ENCODE data around the gene PKNOX2.

PKNOX2 gene

DNA sequence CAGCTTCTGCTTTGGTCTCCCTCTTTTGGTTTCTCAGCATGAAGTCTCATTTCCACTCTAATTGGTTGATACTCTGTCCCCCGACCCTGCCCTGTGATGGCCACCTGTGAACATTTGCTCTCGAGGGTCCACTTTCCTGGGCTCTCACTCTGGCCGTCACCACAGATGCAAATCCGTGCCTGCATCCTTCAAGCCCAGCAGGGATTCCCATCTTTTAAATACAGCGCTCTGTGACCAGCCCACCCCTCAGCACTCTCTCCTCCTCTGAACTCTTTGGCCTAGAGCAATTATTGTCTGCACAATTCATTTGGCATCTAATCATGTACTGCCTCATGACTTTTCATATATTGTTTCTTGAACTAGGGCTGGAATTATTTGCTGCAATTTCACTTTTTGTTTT lies 26.0 kb downstream of the PKNOX2 start:
- H3K27ac ChIP-seq (ENCODE audit: low read length), result no peak overlapping the region
- no peaks in the 10 kb centered on the region for H3K9me3 ChIP-seq (replicated peaks; ENCODE audit: insufficient read depth, low read length)
- no peak overlapping the region for H2AFZ ChIP-seq (ENCODE audit: low read length)
- DNase-seq, result no peak
- H3K9ac ChIP-seq (ENCODE audit: low read length), result no peak overlapping the region
- H3F3A ChIP-seq (ENCODE audit: insufficient read depth, low read length), result no peaks in the 10 kb centered on the region
- no peaks in the 10 kb centered on the region for H4K20me1 ChIP-seq (ENCODE audit: insufficient read depth, low read length)
- no peaks in the 10 kb centered on the region for H3K79me2 ChIP-seq (ENCODE audit: low read length)
- no peaks in the 10 kb centered on the region for H3K27me3 ChIP-seq (replicated peaks; ENCODE audit: insufficient read depth, low read length)
- H3K4me3 ChIP-seq (ENCODE audit: low read length), result no peak overlapping the region
- TF ChIP-seq, protein P1, sequence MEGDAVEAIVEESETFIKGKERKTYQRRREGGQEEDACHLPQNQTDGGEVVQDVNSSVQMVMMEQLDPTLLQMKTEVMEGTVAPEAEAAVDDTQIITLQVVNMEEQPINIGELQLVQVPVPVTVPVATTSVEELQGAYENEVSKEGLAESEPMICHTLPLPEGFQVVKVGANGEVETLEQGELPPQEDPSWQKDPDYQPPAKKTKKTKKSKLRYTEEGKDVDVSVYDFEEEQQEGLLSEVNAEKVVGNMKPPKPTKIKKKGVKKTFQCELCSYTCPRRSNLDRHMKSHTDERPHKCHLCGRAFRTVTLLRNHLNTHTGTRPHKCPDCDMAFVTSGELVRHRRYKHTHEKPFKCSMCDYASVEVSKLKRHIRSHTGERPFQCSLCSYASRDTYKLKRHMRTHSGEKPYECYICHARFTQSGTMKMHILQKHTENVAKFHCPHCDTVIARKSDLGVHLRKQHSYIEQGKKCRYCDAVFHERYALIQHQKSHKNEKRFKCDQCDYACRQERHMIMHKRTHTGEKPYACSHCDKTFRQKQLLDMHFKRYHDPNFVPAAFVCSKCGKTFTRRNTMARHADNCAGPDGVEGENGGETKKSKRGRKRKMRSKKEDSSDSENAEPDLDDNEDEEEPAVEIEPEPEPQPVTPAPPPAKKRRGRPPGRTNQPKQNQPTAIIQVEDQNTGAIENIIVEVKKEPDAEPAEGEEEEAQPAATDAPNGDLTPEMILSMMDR (IDR thresholded peaks at IDR 0.05; ENCODE audit: low read length), result no peak
- TF ChIP-seq EZH2 (optimal IDR thresholded peaks at IDR 0.05; ENCODE audit: low read depth, low read length), result no peak
- no peak for TF ChIP-seq EZH2phosphoT487 (IDR thresholded peaks at IDR 0.05; ENCODE audit: low read length)
- H3K9me2 ChIP-seq (replicated peaks; ENCODE audit: insufficient read depth, low read length), result no peaks in the 10 kb centered on the region
- H3K36me3 ChIP-seq (replicated peaks; ENCODE audit: insufficient read depth, low read length), result no peaks in the 10 kb centered on the region
- no peak overlapping the region for H3K4me2 ChIP-seq (ENCODE audit: low read depth, low read length)
- no peaks in the 10 kb centered on the region for H3K4me1 ChIP-seq (ENCODE audit: low read length)

DNA sequence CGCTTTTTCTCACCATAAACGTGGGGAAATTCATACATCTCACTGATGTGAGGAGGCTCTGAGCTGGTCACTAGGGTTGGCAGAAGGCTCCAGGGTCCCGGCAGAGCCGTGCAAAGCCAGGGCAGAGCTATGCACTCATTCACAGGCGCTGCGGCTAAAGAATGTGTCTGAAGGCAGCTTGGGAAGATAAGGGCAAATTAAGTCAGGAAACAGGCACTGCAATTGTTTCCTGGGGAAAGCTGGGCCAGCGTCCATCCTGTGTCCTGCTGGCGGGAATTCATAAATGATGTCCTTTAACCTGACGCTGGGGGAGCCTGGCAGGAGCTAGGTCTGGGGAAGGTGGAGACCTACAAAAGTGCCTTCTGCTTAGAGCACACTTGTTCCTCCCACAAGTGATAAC lies 27.6 kb downstream of the PKNOX2 start:
- DNase-seq, result no peak
- Histone ChIP-seq H3K4me1 (ENCODE audit: low read length) (no peaks in the 10 kb centered on the region), H3K36me3 (replicated peaks; ENCODE audit: insufficient read depth, low read length) (no peaks in the 10 kb centered on the region), H3K27ac (ENCODE audit: low read length) (no peak overlapping the region), H3K9me2 (replicated peaks; ENCODE audit: insufficient read depth, low read length) (no peaks in the 10 kb centered on the region), H4K20me1 (ENCODE audit: insufficient read depth, low read length) (no peaks in the 10 kb centered on the region), H3K4me3 (ENCODE audit: low read length) (no peak overlapping the region), H3K27me3 (replicated peaks; ENCODE audit: insufficient read depth, low read length) (no peaks in the 10 kb centered on the region), H3F3A (ENCODE audit: insufficient read depth, low read length) (no peaks in the 10 kb centered on the region), H3K9me3 (replicated peaks; ENCODE audit: insufficient read depth, low read length) (no peaks in the 10 kb centered on the region), H3K79me2 (ENCODE audit: low read length) (no peaks in the 10 kb centered on the region), H2AFZ (ENCODE audit: low read length) (no peak overlapping the region), H3K9ac (ENCODE audit: low read length) (no peak overlapping the region), H3K4me2 (ENCODE audit: low read depth, low read length) (no peak overlapping the region)
- no peak for TF ChIP-seq EZH2 (optimal IDR thresholded peaks at IDR 0.05; ENCODE audit: low read depth, low read length)
- TF ChIP-seq, protein P1 (IDR thresholded peaks at IDR 0.05; ENCODE audit: low read length), result no peak
- no peak for TF ChIP-seq EZH2phosphoT487 (IDR thresholded peaks at IDR 0.05; ENCODE audit: low read length)

DNA sequence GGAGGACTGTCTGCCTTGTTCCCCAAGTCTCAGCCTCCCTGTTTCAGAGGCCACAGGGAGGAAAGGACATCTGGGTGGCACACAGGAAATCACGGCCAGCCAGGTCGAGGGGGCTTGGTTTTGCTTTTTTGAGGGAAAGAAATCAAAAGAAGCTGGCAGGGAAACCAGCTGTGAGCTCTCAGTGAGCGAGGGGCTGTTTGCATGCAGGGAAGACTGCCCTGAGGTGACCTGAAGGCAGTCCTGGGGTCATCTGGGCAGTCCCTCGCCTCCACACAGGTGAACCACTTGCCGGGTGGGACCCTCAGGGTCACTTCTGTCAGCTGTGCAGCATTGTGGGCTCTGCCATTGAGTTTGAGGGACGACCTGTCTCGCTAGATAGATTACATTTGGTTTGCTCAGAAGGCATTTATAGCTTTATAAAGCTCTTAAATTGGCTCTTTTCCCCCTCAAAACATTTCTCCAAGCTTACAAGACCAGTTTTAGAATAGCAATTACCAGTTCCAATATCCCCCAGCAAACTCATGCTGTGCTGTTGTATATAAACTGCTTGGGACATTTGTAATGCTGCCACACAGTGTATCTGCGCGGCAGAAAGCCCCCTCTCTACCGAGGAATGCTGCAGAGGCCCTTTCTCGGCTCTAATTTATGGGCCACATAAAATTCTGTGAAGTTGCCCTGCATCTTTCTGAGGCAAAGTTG lies 28.3 kb downstream of the PKNOX2 start:
- no peak overlapping the region for H3K4me3 ChIP-seq (ENCODE audit: low read length)
- H3K79me2 ChIP-seq (ENCODE audit: low read length), result no peaks in the 10 kb centered on the region
- no peaks in the 10 kb centered on the region for H3K9me3 ChIP-seq (replicated peaks; ENCODE audit: insufficient read depth, low read length)
- no peak overlapping the region for H2AFZ ChIP-seq (ENCODE audit: low read length)
- H3K4me1 ChIP-seq (ENCODE audit: low read length), result no peaks in the 10 kb centered on the region
- H3K9ac ChIP-seq (ENCODE audit: low read length), result no peak overlapping the region
- H3K9me2 ChIP-seq (replicated peaks; ENCODE audit: insufficient read depth, low read length), result no peaks in the 10 kb centered on the region
- no peak for DNase-seq
- H3K27me3 ChIP-seq (replicated peaks; ENCODE audit: insufficient read depth, low read length), result no peaks in the 10 kb centered on the region
- H3F3A ChIP-seq (ENCODE audit: insufficient read depth, low read length), result no peaks in the 10 kb centered on the region
- no peaks in the 10 kb centered on the region for H4K20me1 ChIP-seq (ENCODE audit: insufficient read depth, low read length)
- H3K36me3 ChIP-seq (replicated peaks; ENCODE audit: insufficient read depth, low read length), result no peaks in the 10 kb centered on the region
- no peak for TF ChIP-seq EZH2phosphoT487 (IDR thresholded peaks at IDR 0.05; ENCODE audit: low read length)
- no peak for TF ChIP-seq EZH2 (optimal IDR thresholded peaks at IDR 0.05; ENCODE audit: low read depth, low read length)
- TF ChIP-seq, protein P1 (IDR thresholded peaks at IDR 0.05; ENCODE audit: low read length), result no peak
- no peak overlapping the region for H3K27ac ChIP-seq (ENCODE audit: low read length)
- H3K4me2 ChIP-seq (ENCODE audit: low read depth, low read length), result no peak overlapping the region
